H1 (cell line): Measurements from ENCODE around the gene IFTAP.

Experiments
- GABPA ChIP-seq: IDR thresholded peaks from 2 replicates; pipeline ENCODE4 v1.6.1; 2011; ENCODE audit warnings: mild to moderate bottlenecking, low read length, moderate library complexity, borderline replicate concordance; ENCODE audit not compliant: insufficient read depth
- JUN ChIP-seq: IDR thresholded peaks from 2 replicates; pipeline ENCODE4 v1.6.1; 2011; ENCODE audit warnings: low read depth, mild to moderate bottlenecking, improper control_type of control experiment, low read length
- TF ChIP-seq, protein P1 (sequence below), 3 experiments: IDR thresholded peaks; 1 replicate in 2 of 3; 2 replicates in 1 of 3; pipeline versions ENCODE4 v1.5.1 to v1.6.1; 2011; ENCODE audit warnings: low read length in 3 of 3, mild to moderate bottlenecking in 3 of 3, inconsistent platforms in 2 of 3, low read depth in 1 of 3, moderate library complexity in 1 of 3; ENCODE audit not compliant: insufficient read depth in 1 of 3; ENCODE audit errors: control extremely low read depth in 1 of 3

GRCh38 chr11:36683818-36684217 lies 89.5 kb downstream of the IFTAP start:
- TF ChIP-seq, protein P1, sequence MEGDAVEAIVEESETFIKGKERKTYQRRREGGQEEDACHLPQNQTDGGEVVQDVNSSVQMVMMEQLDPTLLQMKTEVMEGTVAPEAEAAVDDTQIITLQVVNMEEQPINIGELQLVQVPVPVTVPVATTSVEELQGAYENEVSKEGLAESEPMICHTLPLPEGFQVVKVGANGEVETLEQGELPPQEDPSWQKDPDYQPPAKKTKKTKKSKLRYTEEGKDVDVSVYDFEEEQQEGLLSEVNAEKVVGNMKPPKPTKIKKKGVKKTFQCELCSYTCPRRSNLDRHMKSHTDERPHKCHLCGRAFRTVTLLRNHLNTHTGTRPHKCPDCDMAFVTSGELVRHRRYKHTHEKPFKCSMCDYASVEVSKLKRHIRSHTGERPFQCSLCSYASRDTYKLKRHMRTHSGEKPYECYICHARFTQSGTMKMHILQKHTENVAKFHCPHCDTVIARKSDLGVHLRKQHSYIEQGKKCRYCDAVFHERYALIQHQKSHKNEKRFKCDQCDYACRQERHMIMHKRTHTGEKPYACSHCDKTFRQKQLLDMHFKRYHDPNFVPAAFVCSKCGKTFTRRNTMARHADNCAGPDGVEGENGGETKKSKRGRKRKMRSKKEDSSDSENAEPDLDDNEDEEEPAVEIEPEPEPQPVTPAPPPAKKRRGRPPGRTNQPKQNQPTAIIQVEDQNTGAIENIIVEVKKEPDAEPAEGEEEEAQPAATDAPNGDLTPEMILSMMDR (IDR thresholded peaks at IDR 0.05; ENCODE audit: control extremely low read depth in 1 of 3, insufficient read depth in 1 of 3, low read depth in 1 of 3, low read length in 3 of 3) = no peak
- TF ChIP-seq JUN (no peak), GABPA (no peak)
